BJ (cell line): ENCODE measurements around the gene CXCR3. TPM values are rescaled to one million over a fixed set of nuclear protein-coding genes. Genes with fewer than 3 reads are reported as not detected.
A peak's percentile ranks its signal among the peaks of the same experiment; 100 is the strongest.

Source experiments
- CTCF ChIA-PET: fragments of 350-600 bp; formaldehyde crosslinking; extraction: SDS; loops from one replicate; lab custom pipeline; 2021; ENCODE audit warnings: antibody characterized with exemption, inconsistent platforms; lab: Yijun Ruan, JAX
- POLR2A ChIA-PET: fragments of 300-600 bp; sonication (Branson Sonifier 250); formaldehyde crosslinking; extraction: SDS; loops from one replicate; lab custom pipeline; 2021; ENCODE audit warnings: antibody characterized with exemption; lab: Charles Lee
- DNase-seq: peaks from one replicate; pipeline ENCODE4 v3.0.0-alpha.2; 2011; ENCODE audit warnings: low read depth
- H3K27me3 ChIP-seq: 2 replicates; pipeline ENCODE4 v1.6.0; 2011; ENCODE audit warnings: low read length; ENCODE audit not compliant: control insufficient read depth, insufficient read depth
- H3K36me3 ChIP-seq: 2 replicates; pipeline ENCODE4 v1.5.1; 2011; ENCODE audit warnings: low read length; ENCODE audit not compliant: control insufficient read depth, insufficient read depth
- H3K4me3 ChIP-seq: 2 replicates; pipeline ENCODE4 v1.5.1; 2011; ENCODE audit warnings: low read depth, mild to moderate bottlenecking, control low read depth, low read length
- polyA plus RNA-seq: library from polyadenylated mRNA; depleted of rRNA; stranded (reverse); fragments of >200 nt; gene quantifications from 2 replicates; pipeline ENCODE4 v1.2.3, GENCODE V29; 2011
- TF ChIP-seq, protein P1 (sequence below): IDR thresholded peaks from 2 replicates; pipeline ENCODE4 v1.5.1; 2011; ENCODE audit warnings: low read depth, mild to moderate bottlenecking, control low read depth, inconsistent platforms, low read length, moderate library complexity; ENCODE audit not compliant: insufficient read depth

Gene CXCR3
- polyA plus RNA-seq, 1 experiment = not detected

DNA sequence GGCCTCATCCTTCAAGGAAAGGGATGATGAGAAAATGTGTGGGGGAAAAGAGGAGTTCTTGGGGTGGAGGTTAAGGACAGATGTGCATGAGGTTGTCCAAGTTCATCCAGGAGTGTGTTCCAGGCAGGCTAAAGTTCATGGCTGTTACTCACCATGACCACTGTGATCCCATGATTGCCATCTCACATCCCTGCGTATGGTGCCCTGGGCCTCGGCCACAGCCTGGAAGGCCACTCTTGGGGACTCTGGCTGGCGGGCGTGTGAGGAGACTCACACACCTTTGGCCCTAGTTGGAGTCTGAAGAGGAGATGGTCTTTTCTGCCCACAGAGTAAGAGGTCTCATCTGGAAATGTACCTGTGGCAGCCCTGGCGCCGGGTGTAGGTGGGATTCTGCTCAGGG lies 41.6 kb upstream of the CXCR3 start:
- Histone ChIP-seq H3K36me3 (no peaks in the 10 kb centered on the region), H3K27me3 (no peaks in the 10 kb centered on the region), H3K4me3 (no peak overlapping the region)
- TF ChIP-seq, protein P1, sequence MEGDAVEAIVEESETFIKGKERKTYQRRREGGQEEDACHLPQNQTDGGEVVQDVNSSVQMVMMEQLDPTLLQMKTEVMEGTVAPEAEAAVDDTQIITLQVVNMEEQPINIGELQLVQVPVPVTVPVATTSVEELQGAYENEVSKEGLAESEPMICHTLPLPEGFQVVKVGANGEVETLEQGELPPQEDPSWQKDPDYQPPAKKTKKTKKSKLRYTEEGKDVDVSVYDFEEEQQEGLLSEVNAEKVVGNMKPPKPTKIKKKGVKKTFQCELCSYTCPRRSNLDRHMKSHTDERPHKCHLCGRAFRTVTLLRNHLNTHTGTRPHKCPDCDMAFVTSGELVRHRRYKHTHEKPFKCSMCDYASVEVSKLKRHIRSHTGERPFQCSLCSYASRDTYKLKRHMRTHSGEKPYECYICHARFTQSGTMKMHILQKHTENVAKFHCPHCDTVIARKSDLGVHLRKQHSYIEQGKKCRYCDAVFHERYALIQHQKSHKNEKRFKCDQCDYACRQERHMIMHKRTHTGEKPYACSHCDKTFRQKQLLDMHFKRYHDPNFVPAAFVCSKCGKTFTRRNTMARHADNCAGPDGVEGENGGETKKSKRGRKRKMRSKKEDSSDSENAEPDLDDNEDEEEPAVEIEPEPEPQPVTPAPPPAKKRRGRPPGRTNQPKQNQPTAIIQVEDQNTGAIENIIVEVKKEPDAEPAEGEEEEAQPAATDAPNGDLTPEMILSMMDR = no peak
- ChIA-PET CTCF (no interaction called here), POLR2A (no interaction called here)
- no peak for DNase-seq

DNA sequence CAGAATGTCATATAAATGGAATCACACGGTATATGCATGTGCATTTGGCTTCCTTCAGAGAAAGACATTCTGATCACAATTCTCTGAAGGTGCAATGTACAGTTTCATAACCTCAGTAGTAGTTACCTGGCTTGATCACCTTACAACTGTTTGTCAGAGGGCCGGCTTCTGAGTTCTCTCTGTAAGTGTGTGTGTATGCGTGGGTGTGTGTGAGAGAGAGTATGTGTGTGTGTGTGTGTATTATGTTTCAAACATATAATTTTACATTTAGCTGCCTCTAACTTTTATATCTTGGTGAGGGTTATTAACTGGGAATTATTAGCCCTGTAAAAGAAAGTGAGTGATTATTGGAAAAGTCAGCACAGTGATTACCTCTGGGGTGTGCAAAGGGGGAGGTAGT lies 41.0 kb upstream of the CXCR3 start:
- H3K4me3 ChIP-seq = no peak overlapping the region
- no peaks in the 10 kb centered on the region for H3K27me3 ChIP-seq
- ChIA-PET CTCF (no interaction called here), POLR2A (no interaction called here)
- DNase-seq = no peak
- H3K36me3 ChIP-seq = no peaks in the 10 kb centered on the region
- TF ChIP-seq, protein P1 = no peak

DNA sequence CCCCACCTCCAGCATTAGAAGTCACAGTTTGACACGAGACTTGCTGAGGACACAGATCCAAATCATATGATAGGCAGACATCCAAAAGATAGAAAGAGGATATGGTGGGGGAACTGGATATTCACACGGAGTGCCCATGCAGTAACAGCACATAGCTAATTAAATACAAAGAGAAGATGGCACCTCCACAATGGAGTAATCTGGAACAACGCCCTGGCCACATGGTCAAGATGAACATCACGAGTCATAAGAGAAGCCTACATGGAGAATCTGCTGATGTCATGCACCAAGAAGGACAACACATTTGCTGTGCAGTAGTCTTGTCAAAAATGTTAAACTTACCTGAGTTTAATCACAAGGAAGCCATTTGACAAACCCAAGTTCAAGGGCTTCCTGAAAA lies 39.0 kb upstream of the CXCR3 start:
- CTCF ChIA-PET = interaction anchor here (0.6 kb wide), 1 partner anchor 202 kb away, joined by 3 read pairs; no protein-coding TSS in a partner anchor
- TF ChIP-seq, protein P1 = no peak
- Histone ChIP-seq H3K36me3 (no peaks in the 10 kb centered on the region), H3K27me3 (no peaks in the 10 kb centered on the region), H3K4me3 (no peak overlapping the region)
- POLR2A ChIA-PET = no interaction called here
- DNase-seq = no peak

DNA sequence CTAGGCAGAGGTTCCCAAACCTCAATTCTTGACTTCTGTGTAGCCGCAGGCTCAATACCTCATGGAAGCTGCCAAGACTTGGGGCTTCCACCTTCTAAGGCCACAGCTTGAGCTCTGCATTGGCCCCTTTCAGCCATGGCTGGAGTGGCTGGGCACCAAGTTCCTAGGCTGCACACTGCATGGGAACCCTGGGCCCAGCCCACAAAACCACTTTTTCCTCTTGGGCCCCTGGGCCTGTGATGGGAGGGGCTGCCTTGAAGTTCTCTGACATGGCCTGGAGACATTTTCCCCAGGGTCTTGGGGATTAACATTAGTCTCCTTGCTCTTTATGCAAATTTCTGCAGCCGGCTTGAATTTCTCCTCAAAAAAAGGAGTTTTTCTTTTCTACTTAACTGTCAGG lies 35.0 kb upstream of the CXCR3 start:
- TF ChIP-seq, protein P1 = no peak
- ChIA-PET CTCF (no interaction called here), POLR2A (no interaction called here)
- DNase-seq = no peak
- Histone ChIP-seq H3K36me3 (no peaks in the 10 kb centered on the region), H3K4me3 (no peak overlapping the region), H3K27me3 (no peaks in the 10 kb centered on the region)

DNA sequence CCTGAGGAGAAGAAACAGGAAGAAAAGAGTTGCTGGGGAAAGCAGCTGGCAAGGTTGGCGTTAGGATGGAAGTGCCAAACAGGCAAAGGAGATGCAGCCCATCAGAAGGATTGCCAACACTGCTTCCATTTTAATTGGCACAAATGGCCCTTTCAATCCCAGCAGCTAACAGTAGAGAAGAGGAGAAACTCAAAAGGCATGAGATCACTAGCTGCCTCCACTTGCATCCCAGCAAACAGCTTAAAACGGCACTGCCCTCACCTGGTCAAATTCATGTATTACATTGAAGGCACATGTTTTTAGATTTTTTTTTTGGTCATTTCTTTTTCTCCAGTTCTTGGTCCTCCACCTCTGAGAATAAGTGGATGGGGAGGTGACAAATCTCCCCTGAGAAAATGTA lies 34.1 kb upstream of the CXCR3 start:
- ChIA-PET CTCF (interaction anchor here (0.6 to 0.9 kb wide), 7 partner anchors 13 to 881 kb away, joined by 3 to 6 read pairs (median 3); no protein-coding TSS in a partner anchor), POLR2A (interaction anchor here (0.6 kb wide), 1 partner anchor 54 kb away, joined by 3 read pairs; no protein-coding TSS in a partner anchor)
- TF ChIP-seq, protein P1 = peak; percentile 48; the same call in 1 of the 2 replicates
- Histone ChIP-seq H3K27me3 (no peaks in the 10 kb centered on the region), H3K4me3 (no peak overlapping the region), H3K36me3 (no peaks in the 10 kb centered on the region)
- no peak for DNase-seq
